Stimulated activated naive CD8-positive, alpha-beta T cell treated with anti-CD3 and anti-CD28 coated beads, Interleukin-15, Interleukin-2, amounts not matched to agents 100 ng/mL and 50 ng/mL, for 24 hours (primary cell): ENCODE results near the gene APRT.
"Not testable (repeated sequence)": the region's sequence is repeated elsewhere in the genome, so short reads cannot be mapped to it uniquely, and the experiment has no call there.

Experiments
- H3K27ac Mint-ChIP-seq: one replicate; pipeline ENCODE4 v1.8.0; 2021; ENCODE audit warnings: mild to moderate bottlenecking, mixed read lengths
- H3K27me3 Mint-ChIP-seq: one replicate; pipeline ENCODE4 v1.8.0; 2021; ENCODE audit warnings: mixed read lengths
- H3K36me3 Mint-ChIP-seq: one replicate; pipeline ENCODE4 v1.8.0; 2021; ENCODE audit warnings: low read depth, mixed read lengths
- H3K4me1 Mint-ChIP-seq: one replicate; pipeline ENCODE4 v1.8.0; 2021; ENCODE audit warnings: low read depth, mixed read lengths
- H3K4me3 Mint-ChIP-seq: one replicate; pipeline ENCODE4 v1.8.0; 2021; ENCODE audit warnings: mild to moderate bottlenecking, mixed read lengths
- H3K9me3 Mint-ChIP-seq: one replicate; pipeline ENCODE4 v1.8.0; 2021; ENCODE audit warnings: mixed read lengths

APRT gene

DNA sequence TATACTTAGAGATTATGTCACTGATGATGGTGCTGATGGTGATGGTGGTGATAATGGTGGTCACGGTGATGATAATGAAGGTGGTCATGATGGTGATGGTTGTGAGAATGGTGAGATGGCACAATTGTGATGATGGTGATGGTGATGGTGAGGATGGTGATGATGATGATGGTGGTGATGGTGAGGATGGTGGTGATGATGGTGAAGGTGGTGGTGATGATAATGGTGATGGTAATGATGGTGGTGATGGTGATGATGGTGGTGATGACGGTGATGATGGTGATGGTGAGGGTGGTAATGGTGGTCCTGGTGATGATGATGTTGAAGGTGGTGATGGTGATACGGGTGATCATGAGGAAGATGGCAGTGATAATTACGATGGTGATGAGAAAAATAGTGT lies 13.7 kb downstream of the APRT start:
- H3K27me3 Mint-ChIP-seq, result no peaks in the 10 kb centered on the region
- no peaks in the 10 kb centered on the region for H3K9me3 Mint-ChIP-seq
- no peaks in the 10 kb centered on the region for H3K36me3 Mint-ChIP-seq
- no peak overlapping the region for H3K4me3 Mint-ChIP-seq
- peaks cover 19% of the 10 kb centered on the region for H3K4me1 Mint-ChIP-seq
- no peak overlapping the region for H3K27ac Mint-ChIP-seq

DNA sequence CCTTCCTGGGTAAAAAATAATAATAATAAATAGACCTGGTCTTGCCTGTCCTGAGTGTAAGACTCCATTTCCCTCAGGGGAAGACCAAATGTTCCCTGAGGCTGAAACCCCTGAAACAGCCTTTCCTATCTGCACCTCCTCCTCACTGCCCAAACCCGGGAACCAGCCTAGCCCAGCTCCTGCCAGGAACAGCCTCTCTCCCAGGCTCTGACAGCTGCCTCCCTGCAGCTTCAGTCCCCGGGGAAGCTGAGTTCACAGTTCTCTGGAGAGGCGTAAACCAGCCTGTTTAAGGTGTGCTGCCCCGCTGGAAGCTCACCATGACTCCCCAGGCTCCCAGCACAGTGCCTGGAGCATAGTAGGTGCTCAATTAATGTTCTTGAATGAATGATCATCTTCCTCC lies 15.4 kb downstream of the APRT start:
- Mint-ChIP-seq H3K4me3 (no peak overlapping the region), H3K9me3 (no peaks in the 10 kb centered on the region), H3K36me3 (no peaks in the 10 kb centered on the region), H3K27ac (no peak overlapping the region), H3K4me1 (peaks cover 33% of the 10 kb centered on the region), H3K27me3 (no peaks in the 10 kb centered on the region)

DNA sequence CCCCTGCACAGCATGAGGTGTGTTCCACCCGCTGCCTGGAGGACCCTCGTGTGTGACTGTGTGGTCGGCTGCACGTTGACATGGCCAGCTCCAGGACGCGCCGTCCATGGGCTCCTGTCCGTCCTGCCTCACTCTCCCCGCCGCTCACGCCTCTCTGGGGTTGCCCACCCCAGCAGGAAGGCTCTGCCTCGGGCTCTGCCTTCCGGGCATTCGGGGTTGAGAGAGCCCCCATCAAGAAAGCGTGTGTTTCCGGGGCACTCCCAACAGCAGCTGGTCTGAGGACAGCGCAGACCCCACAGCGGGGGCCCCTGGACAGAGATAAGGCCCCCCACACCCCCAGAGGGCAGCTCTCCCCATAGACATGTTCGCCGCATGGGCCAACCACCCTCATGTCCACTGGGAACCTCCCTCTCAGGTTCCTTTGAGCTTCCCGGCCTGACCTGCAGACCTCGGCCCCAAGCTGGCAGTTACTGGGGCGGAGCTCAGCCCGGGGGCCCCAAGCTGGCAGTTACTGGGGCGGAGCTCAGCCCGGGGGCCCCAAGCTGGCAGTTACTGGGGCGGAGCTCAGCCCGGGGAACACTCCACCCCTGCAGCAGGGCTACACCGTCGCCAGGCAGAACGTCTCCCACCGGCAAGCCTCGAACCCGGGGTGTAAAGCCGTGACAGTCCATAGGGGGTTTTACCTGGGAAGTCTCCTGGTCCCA lies 18.3 kb downstream of the APRT start:
- peaks cover 38% of the 10 kb centered on the region for H3K4me1 Mint-ChIP-seq
- H3K27me3 Mint-ChIP-seq, result no peaks in the 10 kb centered on the region
- H3K27ac Mint-ChIP-seq, result no peak overlapping the region
- no peaks in the 10 kb centered on the region for H3K36me3 Mint-ChIP-seq
- no peaks in the 10 kb centered on the region for H3K9me3 Mint-ChIP-seq
- H3K4me3 Mint-ChIP-seq, result no peak overlapping the region

DNA sequence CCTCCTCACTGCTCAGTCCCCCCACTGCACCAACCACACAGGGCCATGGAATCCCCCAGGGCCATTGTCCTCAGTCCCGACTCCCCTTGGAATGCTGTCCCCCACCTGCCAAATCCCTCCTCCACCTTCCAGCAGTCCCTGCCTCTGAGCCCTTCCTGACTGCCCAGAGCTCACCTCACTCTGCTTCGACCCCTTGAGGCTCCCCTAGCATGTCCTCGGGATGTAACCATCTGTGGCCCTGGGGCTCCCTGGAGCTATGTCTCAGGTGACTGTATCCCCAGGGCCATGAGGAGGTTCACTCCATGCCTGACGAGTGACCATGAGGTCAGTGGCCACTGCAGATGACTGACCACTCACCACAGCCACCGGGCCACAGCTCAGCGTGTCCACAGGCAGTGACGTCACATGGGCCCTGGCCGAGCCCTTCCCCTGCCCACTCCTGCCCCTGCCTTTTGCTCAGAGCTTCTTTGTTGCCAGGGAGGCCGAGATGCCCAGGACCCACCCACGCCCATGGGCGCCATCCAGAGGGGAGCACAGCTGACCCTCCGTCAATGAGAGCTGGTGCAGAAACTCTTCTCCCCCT lies 19.0 kb downstream of the APRT start:
- no peak overlapping the region for H3K27ac Mint-ChIP-seq

DNA sequence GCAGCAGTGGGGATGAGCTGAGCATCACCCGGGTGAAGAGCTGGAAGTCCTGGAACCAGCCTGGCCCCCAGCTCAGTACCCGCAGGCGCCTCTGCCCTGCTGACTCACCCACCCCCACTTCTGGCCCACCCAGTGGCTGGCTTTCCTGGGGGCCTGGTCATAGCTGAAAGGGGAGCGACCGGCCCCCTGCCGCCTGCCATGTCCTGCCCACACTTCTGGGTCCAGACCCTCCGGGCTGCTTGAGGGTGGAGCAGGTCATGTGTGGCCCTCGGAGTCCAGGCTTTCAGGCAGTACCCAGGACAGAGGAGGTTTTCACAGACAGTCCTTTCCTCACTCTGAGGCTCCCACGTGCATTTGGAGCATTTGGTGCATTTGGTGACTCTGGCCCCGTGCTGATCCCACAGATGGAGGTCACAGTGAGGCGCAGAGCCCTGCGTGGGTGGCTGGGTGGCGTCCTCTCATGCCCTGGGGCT lies 19.6 kb downstream of the APRT start:
- H3K4me1 Mint-ChIP-seq, result peaks cover 38% of the 10 kb centered on the region
- no peaks in the 10 kb centered on the region for H3K27me3 Mint-ChIP-seq
- no peaks in the 10 kb centered on the region for H3K9me3 Mint-ChIP-seq
- H3K36me3 Mint-ChIP-seq, result no peaks in the 10 kb centered on the region
- H3K4me3 Mint-ChIP-seq, result no peak overlapping the region
- peak overlapping the region; percentile 28 for H3K27ac Mint-ChIP-seq

More for the DNA sequence above, 19.0 kb downstream of the APRT start:
- H3K27me3 Mint-ChIP-seq, result no peaks in the 10 kb centered on the region
- H3K4me3 Mint-ChIP-seq, result no peak overlapping the region
- H3K4me1 Mint-ChIP-seq, result peaks cover 38% of the 10 kb centered on the region
- no peaks in the 10 kb centered on the region for H3K36me3 Mint-ChIP-seq
- no peaks in the 10 kb centered on the region for H3K9me3 Mint-ChIP-seq

DNA sequence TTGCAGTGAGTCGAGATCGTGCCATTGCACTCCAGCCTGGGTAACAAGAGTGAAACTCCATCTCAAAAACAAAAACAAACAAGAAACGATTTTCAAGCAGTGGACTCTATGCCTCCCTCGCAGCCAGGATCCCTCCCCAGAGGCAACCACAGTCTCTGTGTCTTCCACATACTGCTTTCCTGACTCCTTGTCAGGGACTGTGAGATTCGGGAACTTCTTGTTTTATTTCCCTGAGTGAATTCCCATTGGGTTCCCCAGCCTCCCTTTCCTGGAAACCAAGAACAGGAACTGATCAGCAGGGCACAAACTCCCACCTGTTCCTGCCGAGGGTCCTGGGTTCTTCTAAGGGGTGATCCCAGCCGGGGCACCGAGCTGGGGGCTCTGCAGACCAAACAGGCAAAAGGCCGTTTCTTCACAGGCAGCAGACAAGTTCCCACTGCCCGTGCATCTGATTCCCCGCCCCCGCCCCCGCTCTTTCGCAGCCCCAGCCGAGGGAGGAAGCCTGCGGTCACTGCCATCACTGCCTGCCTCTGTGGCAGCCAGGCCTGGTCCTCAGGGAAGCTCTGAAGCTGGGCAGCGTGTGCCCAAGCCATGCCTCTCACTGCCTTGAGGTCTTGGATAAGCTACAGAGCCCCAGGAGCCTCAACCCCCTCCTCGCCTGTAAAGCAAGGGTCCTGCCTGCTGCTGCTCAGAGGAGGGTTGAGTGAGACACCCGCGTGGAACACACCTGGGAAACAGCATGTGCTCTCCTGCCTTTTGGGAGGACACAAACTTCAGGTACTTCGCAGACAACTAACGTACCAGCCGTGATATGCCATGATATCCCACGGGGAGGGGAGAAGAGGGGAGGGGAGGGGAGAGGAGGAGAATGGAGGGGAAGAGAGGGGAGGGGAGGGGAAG lies 21.2 kb downstream of the APRT start:
- H3K27me3 Mint-ChIP-seq, result no peaks in the 10 kb centered on the region
- no peaks in the 10 kb centered on the region for H3K36me3 Mint-ChIP-seq
- peak overlapping the region; percentile 87 for H3K27ac Mint-ChIP-seq
- H3K4me3 Mint-ChIP-seq, result peak overlapping the region; percentile 64
- H3K9me3 Mint-ChIP-seq, result no peaks in the 10 kb centered on the region
- peaks cover 38% of the 10 kb centered on the region for H3K4me1 Mint-ChIP-seq

DNA sequence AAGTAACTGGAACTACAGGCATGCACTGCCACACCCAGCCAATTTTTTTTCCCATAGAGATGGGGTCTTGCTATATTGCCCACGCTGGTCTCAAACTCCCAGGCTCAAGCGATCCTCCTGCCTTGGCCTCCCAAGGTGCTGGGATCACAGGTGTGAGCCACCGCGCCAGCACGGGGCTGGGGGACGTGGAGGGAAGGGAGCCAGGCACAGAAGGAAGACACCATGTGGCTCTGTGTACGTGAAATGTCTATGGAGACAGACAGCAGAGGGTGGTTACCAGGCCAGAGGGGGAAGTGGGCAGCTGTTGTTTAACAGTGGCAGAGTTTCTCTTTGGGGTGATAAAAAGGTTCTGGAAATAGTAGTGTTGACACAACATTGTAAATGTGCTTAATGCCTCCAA lies 22.1 kb downstream of the APRT start:
- Mint-ChIP-seq H3K4me1 (peaks cover 35% of the 10 kb centered on the region), H3K27me3 (no peaks in the 10 kb centered on the region), H3K4me3 (peak overlapping the region; percentile 26), H3K9me3 (no peaks in the 10 kb centered on the region), H3K36me3 (no peaks in the 10 kb centered on the region), H3K27ac (peak overlapping the region; percentile 26)

DNA sequence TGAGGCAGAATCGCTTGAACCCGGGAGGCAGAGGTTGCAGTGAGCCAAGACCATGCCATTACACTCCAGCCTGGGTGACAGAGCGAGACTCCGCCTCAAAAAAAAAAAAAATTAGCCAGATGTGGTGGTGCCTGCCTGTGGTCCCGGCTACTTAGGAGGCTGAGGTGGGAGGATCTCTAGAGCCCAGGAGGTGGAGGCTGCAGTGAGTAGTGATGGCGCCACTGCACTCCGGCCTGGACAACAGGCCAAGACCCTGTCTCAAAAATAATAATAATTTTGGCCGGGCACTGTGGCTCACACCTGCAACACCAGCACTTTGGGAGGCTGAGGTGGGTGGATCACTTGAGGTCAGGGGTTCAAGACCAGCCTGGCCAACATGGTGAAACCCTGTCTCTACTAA lies 23.0 kb downstream of the APRT start:
- not testable (repeated sequence) for H3K27me3 Mint-ChIP-seq, H3K36me3 Mint-ChIP-seq, H3K27ac Mint-ChIP-seq, H3K9me3 Mint-ChIP-seq, H3K4me3 Mint-ChIP-seq
- peaks cover 35% of the 10 kb centered on the region for H3K4me1 Mint-ChIP-seq

DNA sequence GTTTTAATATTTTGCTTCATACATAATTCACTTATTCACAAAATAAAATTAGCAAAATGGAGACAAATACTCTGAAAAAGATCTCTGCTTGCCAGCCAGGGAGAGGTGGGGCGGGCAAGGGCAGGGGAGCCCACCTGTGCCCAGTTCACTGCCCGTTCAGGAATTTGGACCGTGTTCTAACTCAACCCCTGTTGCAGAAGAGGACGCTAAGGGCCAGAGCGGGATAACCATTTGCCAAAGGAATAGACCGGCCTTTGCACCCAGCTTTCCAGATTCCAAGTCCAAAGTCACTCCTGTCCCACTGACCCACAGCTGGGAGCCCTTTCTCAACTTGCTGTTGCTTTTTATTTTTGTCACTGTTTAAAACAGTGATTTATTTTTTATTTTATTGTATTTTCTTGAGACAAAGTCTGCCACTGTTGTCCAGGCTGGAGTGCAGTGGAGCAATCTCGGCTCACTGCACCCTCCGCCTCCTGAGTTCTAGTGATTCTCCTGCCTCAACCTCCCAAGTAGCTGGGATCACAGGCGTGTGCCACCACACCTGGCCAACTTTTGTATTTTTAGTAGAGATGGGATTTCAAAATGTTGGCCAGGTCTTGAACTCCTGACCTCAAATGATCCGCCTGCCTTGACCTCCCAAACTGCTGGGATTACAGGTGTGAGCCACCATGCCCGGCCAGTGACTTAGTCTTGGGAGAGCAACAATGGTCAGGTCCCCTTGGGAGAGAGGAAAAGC lies 24.0 kb downstream of the APRT start:
- H3K4me1 Mint-ChIP-seq, result peaks cover 40% of the 10 kb centered on the region
- H3K4me3 Mint-ChIP-seq, result no peak overlapping the region
- H3K9me3 Mint-ChIP-seq, result no peaks in the 10 kb centered on the region
- no peaks in the 10 kb centered on the region for H3K36me3 Mint-ChIP-seq
- no peak overlapping the region for H3K27ac Mint-ChIP-seq
- no peaks in the 10 kb centered on the region for H3K27me3 Mint-ChIP-seq

DNA sequence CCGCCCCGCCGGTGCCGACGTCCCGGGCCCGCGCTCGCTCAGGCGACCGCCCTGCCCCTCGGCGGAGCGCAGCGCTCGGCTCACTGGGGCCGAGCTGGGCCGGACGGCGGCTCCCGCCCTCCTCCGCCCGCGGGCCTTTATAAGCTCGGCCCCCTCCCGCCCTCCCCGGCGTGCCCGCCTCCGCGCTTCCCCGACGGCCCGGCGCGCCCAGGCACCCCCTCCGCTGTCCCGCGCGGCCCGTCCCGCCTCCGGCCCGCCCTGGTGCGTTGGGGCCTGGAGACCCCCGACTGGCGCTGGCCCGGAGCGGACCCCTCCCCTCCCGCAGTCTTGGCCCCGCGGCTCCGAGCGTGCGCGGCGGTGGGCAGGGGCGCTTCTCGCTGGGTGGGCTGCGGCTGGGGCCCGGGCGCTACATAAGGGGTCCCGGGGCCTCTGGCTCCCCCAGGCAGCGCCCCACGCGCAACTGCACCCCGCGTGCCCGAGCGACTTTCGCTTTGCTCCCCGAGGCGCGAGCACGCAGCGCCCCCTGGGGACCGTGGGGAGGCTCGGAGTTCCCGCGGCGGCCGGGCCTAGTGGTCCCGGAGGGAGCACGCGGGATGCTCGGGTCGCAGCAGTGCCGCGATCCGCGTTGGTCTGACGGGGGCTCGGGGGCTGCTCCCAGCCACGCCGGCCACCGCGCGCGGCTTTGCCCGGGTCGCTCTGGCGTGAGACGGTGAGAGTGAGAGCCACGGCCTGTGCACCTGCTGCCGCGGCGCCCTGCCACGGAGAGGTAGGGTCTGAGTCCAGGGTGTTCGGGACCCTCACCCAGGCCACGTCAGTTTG lies 26.4 kb downstream of the APRT start, which contains the start of gene PIEZO1:
Gene PIEZO1, minus strand, starts transcription at position 115 of the 819 bp plus-strand sequence. CDS start 256 bp downstream, outside the sequence.
- Mint-ChIP-seq H3K9me3 (no peaks in the 10 kb centered on the region), H3K27me3 (no peaks in the 10 kb centered on the region), H3K36me3 (no peaks in the 10 kb centered on the region), H3K27ac (peak within 1 kb of the TSS; percentile 87), H3K4me1 (peaks cover 44% of the 10 kb centered on the region), H3K4me3 (peak within 1 kb of the TSS; percentile 81)

DNA sequence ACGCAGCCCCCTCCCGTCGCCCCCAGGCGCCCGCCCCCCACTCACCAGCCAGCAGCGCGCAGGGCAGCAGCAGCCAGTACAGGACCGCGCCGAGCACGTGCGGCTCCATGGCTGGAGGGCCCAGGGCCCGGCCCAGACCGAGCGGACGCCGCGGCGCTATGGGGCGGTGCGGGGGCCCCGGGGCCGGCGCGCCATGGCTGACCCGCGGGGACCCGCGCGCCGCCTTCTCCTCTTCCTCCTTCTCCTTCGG lies 26.9 kb downstream of the APRT start:
- Mint-ChIP-seq H3K27me3 (no peaks in the 10 kb centered on the region), H3K9me3 (no peaks in the 10 kb centered on the region), H3K4me1 (peaks cover 44% of the 10 kb centered on the region), H3K4me3 (no peak overlapping the region), H3K36me3 (no peaks in the 10 kb centered on the region), H3K27ac (no peak overlapping the region)

DNA sequence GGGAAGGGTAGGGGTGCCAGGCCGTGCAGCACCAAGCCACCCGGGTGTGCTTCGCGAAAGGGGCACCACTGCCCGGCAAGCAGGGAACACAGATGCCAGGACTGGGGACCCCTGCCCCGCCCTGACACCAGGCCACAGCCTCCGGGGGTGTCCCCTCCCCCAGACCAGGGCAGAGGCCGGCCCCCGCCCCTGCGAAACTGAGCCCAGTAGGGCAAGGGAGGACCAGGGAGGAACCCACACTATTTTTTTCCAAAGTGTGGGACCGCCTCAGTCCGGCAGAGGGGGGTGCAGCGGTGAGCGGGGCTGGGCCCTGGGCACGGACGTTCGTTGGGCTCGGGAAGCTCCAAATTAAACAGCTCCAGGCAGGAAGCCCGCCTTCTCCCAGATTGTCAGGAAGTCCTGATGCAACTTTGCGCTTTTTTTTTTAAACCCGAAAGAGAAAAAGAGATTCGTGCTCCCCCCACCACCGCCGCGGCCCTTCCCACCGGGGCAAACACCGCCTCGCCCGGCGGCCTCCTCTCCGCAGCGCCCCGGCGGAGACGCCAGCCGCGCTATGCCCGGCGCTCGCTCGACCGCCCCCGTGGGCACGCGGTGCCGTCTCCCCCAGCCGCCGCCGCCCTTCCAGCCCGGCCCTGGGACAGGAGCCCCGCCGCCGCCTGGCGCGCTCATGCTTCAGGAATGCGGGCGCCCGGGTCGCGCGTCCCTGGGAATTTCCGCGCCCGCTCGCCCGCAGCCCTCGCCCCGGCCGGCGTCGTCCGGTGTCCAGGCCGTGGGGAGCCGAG lies 27.5 kb downstream of the APRT start:
- Mint-ChIP-seq H3K27ac (peak overlapping the region; percentile 89), H3K9me3 (no peaks in the 10 kb centered on the region), H3K4me1 (peaks cover 40% of the 10 kb centered on the region), H3K4me3 (peak overlapping the region; percentile 81), H3K27me3 (no peaks in the 10 kb centered on the region), H3K36me3 (no peaks in the 10 kb centered on the region)

DNA sequence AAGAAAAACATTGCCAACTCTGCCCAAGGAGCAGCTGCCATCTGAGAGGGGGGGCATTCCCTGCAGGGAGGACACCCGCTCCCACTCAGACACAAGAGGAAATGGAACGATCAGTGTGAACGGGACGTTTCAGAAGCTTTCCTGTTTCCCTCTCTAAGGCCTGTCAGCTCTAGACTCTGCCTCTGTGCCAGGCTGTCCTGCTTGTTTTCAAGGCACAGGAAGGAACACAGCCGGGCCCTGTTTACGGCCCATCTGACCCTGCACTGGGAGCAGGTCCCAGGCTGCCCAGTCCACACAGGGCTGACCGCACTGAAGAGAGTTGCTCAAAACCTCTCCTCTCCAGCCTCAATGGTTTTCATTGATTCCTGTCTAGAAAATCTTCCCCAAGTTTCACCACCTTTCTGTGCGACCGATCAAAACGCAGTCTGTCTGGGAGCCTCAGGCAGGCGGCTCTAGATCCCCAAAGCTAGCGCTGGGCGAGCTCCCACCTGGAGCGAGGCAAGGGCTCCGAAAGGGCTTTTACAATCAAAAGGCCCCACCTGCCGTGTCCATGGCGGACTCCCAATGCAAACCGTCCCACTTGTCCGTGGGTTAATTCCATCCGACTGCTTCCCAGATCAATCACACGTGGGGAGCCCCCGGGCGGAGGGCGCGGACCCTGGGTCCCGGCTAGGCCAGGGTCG lies 28.2 kb downstream of the APRT start:
- Mint-ChIP-seq H3K4me1 (peaks cover 40% of the 10 kb centered on the region), H3K36me3 (no peaks in the 10 kb centered on the region), H3K4me3 (peak overlapping the region; percentile 81), H3K27me3 (no peaks in the 10 kb centered on the region), H3K27ac (peak overlapping the region; percentile 89), H3K9me3 (no peaks in the 10 kb centered on the region)
